GM18499 (cell line): Measurements from ENCODE around the gene KCTD3.
A peak's percentile ranks its signal among the peaks of the same experiment; 100 is the strongest.

Experiments
- ATAC-seq: cut with Tn5 transposase; IDR thresholded peaks from one replicate; pipeline ENCODE4 v1.9.1; 2021; ENCODE audit warnings: moderate number of reproducible peaks; ENCODE audit not compliant: insufficient read depth, unreplicated experiment

Gene KCTD3

DNA sequence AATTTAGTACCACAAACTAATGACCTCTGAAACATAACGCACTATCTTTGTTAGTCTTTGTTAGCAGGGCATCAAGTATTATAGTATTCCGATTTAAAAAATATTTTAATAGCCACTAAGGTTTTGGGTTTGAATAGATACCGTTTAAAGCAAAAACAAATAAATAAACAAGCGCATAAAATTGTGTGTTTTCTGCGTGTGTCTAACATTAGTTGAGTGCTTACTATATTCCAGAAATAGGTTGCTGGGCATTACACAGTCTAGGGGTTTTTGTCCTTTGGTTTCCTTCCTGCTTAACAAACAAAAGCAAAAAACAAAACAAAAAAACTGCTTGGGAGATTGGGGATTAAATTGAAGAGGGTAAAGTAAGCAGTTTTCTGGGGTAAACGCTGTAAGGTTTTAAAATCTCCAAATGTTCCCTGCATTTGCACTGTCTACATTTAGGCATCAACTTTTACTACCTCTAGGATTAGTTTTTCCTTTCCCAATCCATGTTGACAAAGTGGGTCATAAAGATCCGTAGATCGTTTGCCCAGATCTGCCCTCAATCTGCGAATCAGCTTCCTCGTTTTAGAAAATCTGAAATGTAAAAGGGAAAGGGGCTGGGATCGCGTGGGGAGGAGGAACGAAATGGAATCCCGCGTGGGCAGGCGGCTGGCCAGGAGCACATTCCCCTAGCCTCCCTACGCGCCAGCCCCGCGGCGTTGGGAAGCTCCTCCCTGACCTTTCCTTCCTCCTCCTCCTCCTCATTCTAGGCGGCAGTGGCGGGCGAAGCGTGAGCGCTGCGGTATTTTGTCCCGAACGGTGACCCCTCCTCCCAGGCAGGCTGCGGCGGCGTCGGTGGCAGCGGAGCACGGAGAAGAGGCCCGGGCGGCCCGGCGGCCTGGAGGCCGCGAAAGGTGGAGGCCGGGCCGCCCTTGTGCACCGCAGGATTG, at the start of gene KCTD3:
KCTD3 (plus strand) TSS at position 749 of the 935 bp plus-strand sequence. CDS start 382 bp downstream, outside the sequence.
- peak; percentile 31 for ATAC-seq

DNA sequence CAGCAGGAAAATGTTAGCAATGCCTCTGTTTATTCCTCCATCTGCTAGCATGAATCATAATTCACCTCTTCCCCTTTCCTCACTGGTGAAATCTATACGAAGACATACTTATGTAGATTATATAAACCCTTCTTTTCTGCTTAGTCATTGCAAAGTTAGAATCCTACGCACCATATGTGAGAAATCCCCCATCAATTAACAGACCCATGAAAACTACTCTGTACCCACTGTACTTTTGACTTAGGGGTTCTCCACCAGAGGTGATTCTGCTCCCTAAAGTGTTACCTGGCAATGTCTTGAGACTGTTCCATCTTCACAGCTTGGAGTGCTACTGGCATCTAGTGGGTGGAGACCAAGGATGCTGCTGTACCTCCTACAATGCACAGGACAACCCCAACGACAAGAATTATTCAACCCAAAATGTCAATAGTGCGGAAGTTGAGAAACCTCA, 49.6 kb upstream of the KCTD3 start:
- ATAC-seq: no peak

DNA sequence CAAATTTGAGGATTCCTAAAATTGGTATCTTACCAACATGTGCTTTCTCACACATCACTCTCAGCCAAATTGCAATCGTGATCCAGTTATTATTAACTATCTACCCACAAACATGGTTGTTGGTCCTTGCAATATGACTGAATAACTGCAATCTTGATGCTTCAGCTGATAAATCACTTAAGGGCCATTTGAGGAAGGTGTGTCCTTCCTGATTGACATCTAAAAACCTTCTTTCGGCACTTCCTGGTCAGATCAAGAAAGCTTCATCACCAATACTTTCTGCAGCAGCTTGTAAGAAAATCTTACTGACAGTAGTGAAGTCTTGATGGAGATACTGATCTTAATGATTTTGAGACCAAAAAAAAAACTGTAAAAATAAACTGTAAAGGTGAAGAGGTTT, 48.5 kb upstream of the KCTD3 start:
- ATAC-seq: no peak

DNA sequence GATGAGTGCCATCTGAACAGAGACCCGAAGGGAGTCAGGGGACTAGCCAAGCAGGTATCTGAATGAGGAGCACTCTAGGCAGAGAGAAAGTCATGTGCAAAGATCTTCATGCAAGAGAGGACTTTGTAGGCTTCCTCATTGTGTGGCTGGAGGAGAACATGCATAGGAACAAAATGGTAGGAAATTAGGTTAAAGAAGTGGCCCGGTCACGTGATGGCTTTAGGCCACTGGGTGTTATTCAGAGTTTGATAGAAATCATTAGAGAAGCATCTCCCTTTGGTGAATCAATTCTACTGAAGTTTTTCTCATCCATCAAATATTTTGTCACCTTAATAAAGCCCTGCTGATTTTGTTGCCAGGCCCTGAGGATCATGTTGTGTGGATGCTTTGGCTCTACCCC, 45.8 kb upstream of the KCTD3 start:
- no peak for ATAC-seq

DNA sequence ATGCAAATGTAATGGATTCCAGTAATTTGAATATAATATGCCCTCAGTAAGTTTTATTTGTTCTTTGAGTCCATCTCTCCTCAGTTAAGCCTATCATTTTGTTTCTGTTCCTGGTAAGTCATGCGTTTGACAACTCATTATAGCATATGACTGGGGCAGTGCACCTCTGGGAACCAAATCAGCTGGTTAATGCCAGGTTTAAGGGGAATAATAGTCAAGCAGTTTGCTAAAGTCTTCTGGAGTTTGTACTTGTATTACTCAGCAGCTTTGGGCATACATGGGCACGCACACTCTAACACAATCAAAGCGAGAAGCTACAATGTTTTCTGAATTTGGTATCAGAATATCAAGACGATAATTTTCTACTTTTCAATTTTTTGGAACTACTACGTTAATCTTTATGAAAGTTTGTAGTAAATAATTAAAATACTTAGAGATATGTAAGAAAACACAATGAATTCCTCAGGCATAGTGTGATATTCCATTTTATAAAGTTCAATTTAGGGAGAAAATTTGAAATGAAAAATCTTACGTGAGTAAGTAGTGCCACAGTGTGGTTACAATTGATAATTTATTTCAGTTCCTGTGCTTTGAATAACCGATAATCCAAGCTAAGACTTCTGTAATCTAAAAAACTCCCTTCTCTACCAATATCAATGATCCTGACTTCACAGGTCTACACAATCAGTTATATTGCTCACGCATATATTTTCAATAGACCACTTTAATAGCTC, 43.8 kb upstream of the KCTD3 start:
- ATAC-seq: no peak

DNA sequence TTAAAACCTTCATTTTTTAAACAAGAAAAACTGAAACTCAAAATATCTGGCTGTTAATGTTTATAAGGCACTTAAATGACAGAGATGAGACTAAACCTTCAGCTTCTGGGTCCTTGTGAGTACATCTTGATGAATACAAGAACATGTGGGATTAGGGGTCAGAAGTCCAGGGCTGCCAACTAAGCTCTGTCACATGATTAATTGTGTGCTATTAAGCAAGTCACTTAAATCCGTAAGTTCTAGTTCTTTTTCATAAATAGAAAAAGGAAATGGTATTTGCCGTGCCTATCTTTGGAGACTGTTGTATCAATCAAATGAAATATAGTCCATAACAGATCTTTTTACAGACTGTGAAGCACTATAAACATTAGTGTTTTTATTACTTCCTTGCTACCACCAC, 43.2 kb upstream of the KCTD3 start:
- no peak for ATAC-seq

DNA sequence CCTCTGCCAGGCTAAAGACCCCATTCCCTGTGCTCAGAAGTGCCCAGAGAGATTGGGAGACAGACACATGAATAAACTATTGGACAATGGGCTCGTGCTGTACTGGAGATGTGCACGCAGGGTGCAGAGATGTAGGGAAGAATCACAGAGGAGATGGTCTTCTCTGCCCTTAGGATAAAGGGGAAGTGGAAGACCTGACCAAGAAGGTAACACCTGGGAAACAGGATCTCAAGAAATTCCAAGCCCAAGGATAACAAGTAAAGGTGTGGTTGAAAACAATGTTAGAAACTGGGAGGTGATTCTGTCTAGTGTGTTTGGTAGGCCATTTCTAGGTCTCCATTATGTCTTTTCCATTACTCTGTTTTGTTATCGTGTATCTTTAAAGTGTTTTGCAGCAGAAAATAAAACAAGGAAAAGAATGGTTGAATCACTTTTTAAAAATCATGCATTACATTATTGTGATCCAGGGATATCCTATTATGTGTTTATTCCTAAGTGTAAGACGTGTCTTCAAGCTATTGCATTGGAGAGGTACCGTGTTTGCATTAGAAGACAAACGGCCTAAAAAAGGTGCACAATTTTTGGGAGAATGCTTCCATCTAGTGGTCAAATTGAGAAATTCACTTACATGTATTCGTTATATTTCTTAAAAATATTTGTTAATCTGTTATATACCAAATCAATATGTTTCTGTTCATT, 40.8 kb upstream of the KCTD3 start:
- ATAC-seq: no peak

DNA sequence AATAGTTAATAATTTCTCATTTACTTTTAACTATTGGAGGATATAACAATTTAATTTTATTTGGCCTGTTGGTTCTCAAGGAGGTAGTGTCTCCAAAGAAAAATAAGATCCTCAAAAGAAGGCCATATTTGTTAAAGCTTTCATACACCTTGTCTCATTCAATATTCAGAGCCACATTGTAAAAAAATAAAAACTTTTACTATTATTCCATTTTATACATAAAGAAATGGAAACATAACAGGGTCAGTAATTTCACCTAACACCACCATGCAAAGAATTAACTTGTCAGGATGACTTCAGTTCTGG, 40.3 kb upstream of the KCTD3 start:
- no peak for ATAC-seq

DNA sequence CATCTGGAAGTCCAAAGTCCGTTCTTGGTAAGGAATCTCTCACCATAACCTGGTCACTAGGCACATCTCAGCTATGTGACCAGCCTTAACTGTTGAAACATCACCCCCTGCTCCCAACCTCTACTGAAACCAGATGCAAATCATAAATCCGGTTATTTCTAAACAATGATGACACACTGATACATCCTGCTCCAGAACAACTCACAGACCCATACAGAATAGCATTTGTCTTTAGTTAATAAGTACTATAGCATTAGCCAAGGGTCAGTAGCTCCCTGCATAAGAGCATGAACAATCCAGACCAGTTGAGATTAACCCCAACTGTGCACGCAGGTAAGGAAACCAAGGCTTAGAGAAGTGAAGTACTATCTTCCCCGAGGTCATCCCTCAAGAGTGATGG, 38.0 kb upstream of the KCTD3 start:
- ATAC-seq: no peak

DNA sequence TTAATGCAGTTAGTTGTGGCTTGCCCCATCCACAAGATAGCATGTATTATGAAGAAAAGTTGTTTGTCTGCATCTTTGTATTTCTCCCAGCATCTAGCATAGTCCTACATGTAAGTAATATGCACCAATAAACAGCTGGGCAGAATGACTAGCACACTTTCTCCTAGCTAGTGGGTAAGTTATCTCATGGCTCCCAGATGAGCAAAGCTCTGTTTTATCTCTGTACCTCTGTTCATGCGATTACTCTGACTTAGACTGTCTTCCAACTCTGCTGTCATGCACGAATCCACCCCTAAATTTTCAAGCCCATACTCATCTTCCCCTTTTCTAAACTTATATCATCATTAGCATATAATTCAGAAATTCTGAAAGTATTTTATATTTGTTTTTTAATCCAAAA, 37.5 kb upstream of the KCTD3 start:
- no peak for ATAC-seq

DNA sequence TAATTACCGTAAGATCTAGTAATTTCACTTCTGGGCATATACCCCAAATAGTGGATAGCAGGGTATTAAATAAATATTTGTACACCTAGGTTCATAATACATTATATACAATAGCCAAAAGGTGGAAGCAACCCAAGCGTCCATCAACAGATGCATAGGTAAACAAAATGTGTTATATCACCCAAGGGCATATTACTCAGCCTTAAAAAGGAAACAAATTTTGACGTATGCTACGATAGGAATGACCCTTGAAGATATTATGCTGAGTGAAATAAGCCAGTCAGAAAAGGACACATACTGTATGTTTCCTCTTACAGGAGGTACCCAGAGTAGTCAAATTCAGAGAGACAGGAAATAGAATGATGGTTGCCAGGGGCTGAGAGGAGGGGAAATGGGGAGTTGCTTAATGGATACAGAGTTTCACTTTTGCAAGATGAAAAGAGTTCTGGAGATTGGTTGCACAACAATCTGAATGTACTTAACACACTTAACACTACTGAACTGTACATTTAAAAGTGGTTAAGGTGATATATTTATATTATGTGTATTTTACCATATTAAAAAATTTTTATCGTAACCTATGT, 36.6 kb upstream of the KCTD3 start:
- no peak for ATAC-seq

DNA sequence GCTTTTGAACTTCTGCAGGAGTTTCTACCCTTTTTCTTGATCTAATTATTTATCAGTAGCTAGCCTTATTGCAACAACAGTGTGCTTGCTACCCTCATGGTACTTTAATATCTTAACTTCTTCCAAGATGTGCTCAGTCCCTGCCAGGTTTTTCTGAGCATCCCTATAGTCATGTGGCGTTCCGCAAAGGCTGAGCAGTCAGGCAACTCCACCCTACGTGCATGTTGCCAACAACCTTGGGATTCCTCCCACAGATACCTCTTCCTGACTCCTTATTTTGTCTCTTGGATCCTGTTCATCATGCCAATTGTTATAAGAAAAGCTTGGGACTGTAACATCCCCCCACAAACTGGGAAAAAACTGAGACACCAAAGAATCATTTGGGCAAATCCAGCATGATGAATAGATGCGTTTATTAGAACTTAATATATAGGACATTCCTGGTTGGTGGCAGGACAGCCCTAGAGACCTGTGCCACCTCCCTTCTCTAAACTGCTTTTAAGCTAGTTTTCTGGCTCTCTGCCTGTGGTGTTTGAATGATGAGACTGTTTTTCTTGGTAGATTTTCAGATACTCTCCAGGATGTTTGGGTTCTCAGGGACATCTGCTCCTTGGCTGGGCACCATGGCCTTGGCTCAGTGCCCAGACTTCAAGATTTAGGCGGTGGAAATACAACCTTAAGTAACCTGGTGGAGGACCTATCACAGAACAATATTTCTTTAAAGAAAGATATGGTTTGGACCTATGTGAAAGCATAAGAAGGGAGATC, 27.1 kb upstream of the KCTD3 start:
- no peak for ATAC-seq

DNA sequence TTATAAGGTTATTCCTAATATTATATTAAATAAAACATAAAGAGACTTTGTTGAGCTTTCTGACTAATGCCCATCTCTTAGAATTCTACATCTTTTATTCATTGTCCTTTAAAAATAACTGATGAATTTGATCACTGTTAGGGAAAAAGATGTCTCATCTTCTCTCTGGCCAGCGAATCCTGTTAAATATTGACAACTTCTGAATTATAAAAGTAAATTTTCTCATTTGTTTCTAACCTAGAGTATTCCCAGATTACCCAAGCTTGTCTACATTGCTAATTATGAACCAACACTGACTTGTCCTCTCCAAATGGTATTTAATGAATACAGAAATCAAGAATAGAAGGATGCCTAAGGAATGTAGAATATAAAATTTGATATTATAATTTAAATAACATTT, 24.8 kb upstream of the KCTD3 start:
- no peak for ATAC-seq

DNA sequence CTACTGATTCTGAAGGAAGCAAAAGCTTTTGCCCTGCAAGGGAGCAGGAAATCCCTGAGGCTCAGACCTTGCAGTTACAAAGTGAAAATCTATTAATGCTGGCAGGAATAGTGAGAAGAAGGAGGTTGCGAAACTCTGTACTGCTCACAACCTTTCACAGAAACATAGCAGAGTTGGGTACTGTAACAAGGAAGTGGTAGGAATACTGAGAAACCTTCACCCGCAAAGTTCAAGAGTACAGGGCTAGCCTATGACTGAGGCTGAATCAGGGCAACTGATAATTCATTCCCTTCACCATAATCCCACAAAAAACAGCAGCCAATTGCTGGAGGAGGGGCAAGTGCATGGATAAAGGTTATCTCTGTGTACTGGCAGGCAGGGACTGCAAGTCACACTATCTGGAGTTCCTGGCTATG, 23.9 kb upstream of the KCTD3 start:
- ATAC-seq: no peak

DNA sequence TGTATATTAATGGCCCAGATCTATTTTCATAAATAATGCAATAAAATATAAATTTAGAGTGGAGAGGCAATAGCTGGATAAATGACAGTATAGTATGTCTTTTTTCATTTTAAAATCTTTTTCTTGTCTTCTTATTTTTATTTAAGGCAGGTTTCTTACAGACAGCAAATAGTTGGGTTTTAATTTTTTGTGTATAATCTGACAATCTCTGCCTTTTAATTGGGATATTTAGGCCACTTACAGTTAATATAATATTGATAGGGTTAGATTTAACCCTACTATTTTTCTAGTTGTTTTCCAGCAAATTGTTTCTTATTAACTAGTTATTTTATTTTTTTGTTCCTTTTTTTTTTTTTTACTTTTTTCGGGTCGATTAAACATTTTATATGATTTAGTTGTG, 23.3 kb upstream of the KCTD3 start:
- ATAC-seq: no peak

DNA sequence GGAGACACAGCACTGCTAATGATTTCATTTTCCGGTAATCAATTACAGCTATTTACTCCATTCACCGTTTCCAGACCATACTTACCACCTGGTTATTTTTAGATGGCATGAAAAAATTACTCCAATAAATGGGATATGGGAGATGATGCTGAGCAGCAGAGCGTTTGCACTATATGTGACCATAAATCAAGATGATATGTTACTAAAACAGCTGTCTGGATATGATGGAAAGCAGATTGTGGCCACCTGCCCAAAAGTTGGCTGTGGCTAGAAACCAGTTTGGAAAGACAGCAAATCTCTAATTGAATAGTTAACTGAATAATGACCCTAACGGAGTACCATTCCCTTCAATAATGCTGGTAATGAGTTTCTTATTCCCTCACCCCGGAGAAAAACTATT, 22.5 kb upstream of the KCTD3 start:
- ATAC-seq: no peak

DNA sequence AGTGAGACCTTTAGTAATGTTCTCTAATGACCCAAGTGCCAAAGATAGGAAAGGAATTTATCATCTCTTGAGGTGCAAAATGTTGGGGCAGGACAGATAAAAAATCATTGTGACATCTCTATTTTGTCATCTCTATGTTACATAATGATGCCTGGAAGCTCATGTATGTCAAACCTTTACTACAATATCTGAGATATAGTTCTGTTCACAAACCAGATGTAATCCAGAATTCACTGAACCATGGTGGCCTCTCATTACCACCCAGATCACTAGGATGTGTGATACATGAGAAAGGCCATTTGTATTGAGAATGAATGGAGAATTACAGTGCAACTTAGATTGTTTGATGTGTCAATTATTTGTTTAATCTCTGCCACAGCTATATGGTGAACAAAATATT, 22.0 kb upstream of the KCTD3 start:
- no peak for ATAC-seq

DNA sequence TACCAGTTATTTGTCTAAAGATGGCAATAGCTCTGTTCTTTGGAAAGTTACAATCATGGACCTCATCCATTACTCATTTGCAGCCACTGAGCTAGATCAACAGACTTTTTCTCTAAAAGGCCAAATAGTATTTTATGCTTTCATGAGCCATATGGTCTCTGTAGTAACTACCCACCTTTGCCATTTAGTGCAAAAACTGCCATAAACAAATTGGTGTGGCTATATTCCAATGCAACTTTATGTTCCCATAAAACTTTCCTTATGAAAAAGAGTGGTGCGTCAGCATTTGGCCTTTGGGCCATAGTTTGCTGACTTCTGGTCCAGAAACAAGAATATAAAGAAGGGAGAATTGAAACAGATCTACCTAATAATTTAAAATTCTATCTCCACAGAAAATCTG, 20.1 kb upstream of the KCTD3 start:
- no peak for ATAC-seq

DNA sequence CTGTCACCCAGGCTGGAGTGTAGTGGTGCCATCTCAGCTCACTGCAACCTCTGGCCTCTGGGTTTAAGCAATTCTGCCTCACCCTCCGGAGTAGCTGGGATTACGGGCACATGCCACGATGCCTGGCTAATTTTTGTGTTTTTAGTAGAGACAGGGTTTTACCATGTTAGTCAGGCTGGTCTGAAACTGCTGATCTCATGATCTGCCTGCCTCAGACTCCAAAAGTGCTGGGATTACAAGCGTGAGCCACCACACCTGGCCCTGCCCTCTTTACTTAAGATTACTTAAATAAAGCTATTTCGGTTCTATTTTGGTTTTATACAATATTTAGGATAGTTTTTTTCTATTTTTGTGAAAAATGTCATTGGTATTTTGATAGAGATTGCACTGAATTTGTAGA, 15.3 kb upstream of the KCTD3 start:
- ATAC-seq: no peak

DNA sequence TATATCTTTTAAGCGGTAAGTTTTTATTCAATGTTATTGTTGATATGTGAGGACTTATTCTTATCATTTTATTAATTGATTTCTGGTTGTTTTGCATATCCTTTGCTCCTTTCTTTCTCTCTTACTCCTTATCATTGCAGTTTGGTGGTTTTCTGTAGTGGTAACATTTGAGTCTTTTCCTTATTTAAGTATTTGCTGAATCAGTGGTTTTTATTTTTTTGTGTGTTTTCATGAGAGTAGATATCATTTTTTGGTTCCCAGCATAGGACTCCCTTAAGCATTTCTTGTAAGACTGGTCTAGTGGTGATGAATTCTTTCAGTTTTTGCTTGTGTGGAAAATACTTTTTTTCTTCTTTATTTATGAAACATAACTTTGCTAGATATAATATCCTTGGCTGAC, 12.2 kb upstream of the KCTD3 start:
- no peak for ATAC-seq
